ENCODE data around the gene TAF1B. TPM values are rescaled to one million over a fixed set of nuclear protein-coding genes. Genes with fewer than 3 reads are reported as not detected.

The TAF1B gene
- total RNA-seq, 1 experiment from 2014 or later = 25.5 TPM

- Mint-ChIP-seq H3K4me3 (ENCODE audit: unreplicated experiment) (no peak overlapping the region), H3K27me3 (ENCODE audit: insufficient read depth, unreplicated experiment) (no peaks in the 10 kb centered on the region), H3K27ac (ENCODE audit: low read depth, unreplicated experiment) (no peak overlapping the region), H3K4me1 (ENCODE audit: insufficient read depth, unreplicated experiment) (peaks cover 29% of the 10 kb centered on the region), H3K36me3 (ENCODE audit: insufficient read depth, unreplicated experiment) (no peaks in the 10 kb centered on the region), H3K9me3 (ENCODE audit: unreplicated experiment) (no peaks in the 10 kb centered on the region)
- CTCF ChIA-PET = interaction anchor here (0.6 to 7.8 kb wide), 5 partner anchors 14 to 188 kb away, joined by 3 to 99 read pairs (median 3); no protein-coding TSS in a partner anchor
- BruUV-seq (replicated peaks) = no TSS peak
- intact Hi-C loops (cut with micrococcal nuclease) = no loop called here
- DNase-seq (ENCODE audit: unreplicated experiment) = no peak
- POLR2A ChIA-PET = interaction anchor here (0.7 to 1.7 kb wide), 2 partner anchors 14 to 231 kb away, joined by 3 to 6 read pairs; no protein-coding TSS in a partner anchor
- no peak for TF ChIP-seq CTCF (IDR thresholded peaks at IDR 0.05; ENCODE audit: unreplicated experiment)
Observed at GRCh38 chr2:9796056-9797010, 46.9 kb upstream of the TAF1B start.

- H3K9me3 Mint-ChIP-seq (ENCODE audit: unreplicated experiment) = no peaks in the 10 kb centered on the region
- no peaks in the 10 kb centered on the region for H3K36me3 Mint-ChIP-seq (ENCODE audit: insufficient read depth, unreplicated experiment)
- intact Hi-C loops (cut with micrococcal nuclease) = no loop called here
- H3K4me3 Mint-ChIP-seq (ENCODE audit: unreplicated experiment) = no peak overlapping the region
- TF ChIP-seq CTCF (IDR thresholded peaks at IDR 0.05; ENCODE audit: unreplicated experiment) = no peak
- H3K27me3 Mint-ChIP-seq (ENCODE audit: insufficient read depth, unreplicated experiment) = no peaks in the 10 kb centered on the region
- BruUV-seq (replicated peaks) = no TSS peak
- ChIA-PET CTCF (interaction anchor here (0.8 to 7.8 kb wide), 7 partner anchors 14 to 276 kb away, joined by 3 to 99 read pairs (median 5); no protein-coding TSS in a partner anchor), POLR2A (interaction anchor here (1.2 to 8.8 kb wide), 6 partner anchors 15 to 119 kb away, joined by 4 to 97 read pairs (median 5); partner anchors contain the start of gene TAF1B)
- H3K4me1 Mint-ChIP-seq (ENCODE audit: insufficient read depth, unreplicated experiment) = peaks cover 32% of the 10 kb centered on the region
- DNase-seq (ENCODE audit: unreplicated experiment) = no peak
- no peak overlapping the region for H3K27ac Mint-ChIP-seq (ENCODE audit: low read depth, unreplicated experiment)
Observed at GRCh38 chr2:9797086-9797485, 46.2 kb upstream of the TAF1B start.

- Mint-ChIP-seq H3K27ac (ENCODE audit: low read depth, unreplicated experiment) (no peak overlapping the region), H3K9me3 (ENCODE audit: unreplicated experiment) (no peaks in the 10 kb centered on the region), H3K4me1 (ENCODE audit: insufficient read depth, unreplicated experiment) (peaks cover 33% of the 10 kb centered on the region), H3K4me3 (ENCODE audit: unreplicated experiment) (no peak overlapping the region), H3K36me3 (ENCODE audit: insufficient read depth, unreplicated experiment) (no peaks in the 10 kb centered on the region), H3K27me3 (ENCODE audit: insufficient read depth, unreplicated experiment) (no peaks in the 10 kb centered on the region)
- ChIA-PET CTCF (interaction anchor here (0.5 to 7.8 kb wide), 15 partner anchors 9 to 848 kb away, joined by 3 to 99 read pairs (median 4); no protein-coding TSS in a partner anchor), POLR2A (interaction anchor here (0.7 to 8.8 kb wide), 12 partner anchors 15 to 251 kb away, joined by 3 to 97 read pairs (median 4); partner anchors contain the start of gene TAF1B)
- BruUV-seq (replicated peaks) = no TSS peak
- no peak for TF ChIP-seq CTCF (IDR thresholded peaks at IDR 0.05; ENCODE audit: unreplicated experiment)
- peak; percentile 67 for DNase-seq (ENCODE audit: unreplicated experiment)
- intact Hi-C loops (cut with micrococcal nuclease) = no loop called here
Observed at GRCh38 chr2:9797681-9798556, 45.4 kb upstream of the TAF1B start.
